NCI-H128 (cell line): Measurements from ENCODE around the gene PLEKHA7.

Source experiments
- DNase-seq: peaks from one replicate; lab custom pipeline; 2025; ENCODE audit not compliant: unreplicated experiment; lab: John Stamatoyannopoulos, UW

Gene PLEKHA7

GRCh38 chr11:16946477-16947282 is 67.5 kb downstream of the PLEKHA7 start:
- no peak for DNase-seq

- no peak for DNase-seq
Measured at GRCh38 chr11:16945671-16946469, 68.3 kb downstream of the PLEKHA7 start.

GRCh38 chr11:16942911-16943310 is 71.3 kb downstream of the PLEKHA7 start:
- DNase-seq, result no peak

- no peak for DNase-seq
Measured at GRCh38 chr11:16942342-16942741, 71.9 kb downstream of the PLEKHA7 start.

- no peak for DNase-seq
Measured at GRCh38 chr11:16941935-16942334, 72.3 kb downstream of the PLEKHA7 start.

- DNase-seq, result no peak
Measured at GRCh38 chr11:16938061-16938460, 76.2 kb downstream of the PLEKHA7 start.

- DNase-seq, result no peak
Measured at GRCh38 chr11:16936643-16937042, 77.6 kb downstream of the PLEKHA7 start.

- DNase-seq, result no peak
Measured at GRCh38 chr11:16935518-16936302, 78.5 kb downstream of the PLEKHA7 start.

- no peak for DNase-seq
Measured at GRCh38 chr11:16933756-16934603, 80.2 kb downstream of the PLEKHA7 start.

GRCh38 chr11:16933291-16933690 is 80.9 kb downstream of the PLEKHA7 start:
- DNase-seq, result no peak

- no peak for DNase-seq
Measured at GRCh38 chr11:16928044-16928443, 86.2 kb downstream of the PLEKHA7 start.

- DNase-seq, result no peak
Measured at GRCh38 chr11:16926883-16927626, 87.2 kb downstream of the PLEKHA7 start.

GRCh38 chr11:16925561-16926065 is 88.6 kb downstream of the PLEKHA7 start:
- no peak for DNase-seq

GRCh38 chr11:16924826-16925560 is 89.2 kb downstream of the PLEKHA7 start:
- DNase-seq, result no peak

GRCh38 chr11:16924462-16924825 is 89.8 kb downstream of the PLEKHA7 start:
- DNase-seq, result no peak

GRCh38 chr11:16923987-16924386 is 90.2 kb downstream of the PLEKHA7 start:
- DNase-seq, result no peak

GRCh38 chr11:16921668-16922067 is 92.5 kb downstream of the PLEKHA7 start:
- DNase-seq, result no peak

- DNase-seq, result no peak
Measured at GRCh38 chr11:16921019-16921418, 93.2 kb downstream of the PLEKHA7 start.

- no peak for DNase-seq
Measured at GRCh38 chr11:16920559-16920958, 93.7 kb downstream of the PLEKHA7 start.
